ENCODE data around the gene PARD3.

DNA sequence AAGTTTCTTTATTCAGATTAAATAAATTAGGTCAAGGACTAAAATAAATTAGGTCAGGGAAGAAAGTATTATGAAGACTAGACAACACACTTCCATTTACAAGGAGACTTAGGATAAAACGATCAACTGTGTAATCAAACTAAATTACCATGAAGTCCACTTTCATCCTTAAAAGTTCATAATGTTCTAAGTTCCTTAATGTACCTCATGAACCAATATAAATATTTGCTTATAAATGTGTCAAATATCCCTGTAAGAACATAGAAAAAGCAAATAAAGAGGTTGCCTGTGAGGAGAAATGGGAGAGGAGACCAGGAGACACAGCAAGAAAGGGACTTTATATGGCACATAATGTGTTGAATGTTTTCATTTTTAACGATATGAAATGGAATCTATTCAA, 345.6 kb downstream of the PARD3 start:
- TF ChIP-seq, protein P1, sequence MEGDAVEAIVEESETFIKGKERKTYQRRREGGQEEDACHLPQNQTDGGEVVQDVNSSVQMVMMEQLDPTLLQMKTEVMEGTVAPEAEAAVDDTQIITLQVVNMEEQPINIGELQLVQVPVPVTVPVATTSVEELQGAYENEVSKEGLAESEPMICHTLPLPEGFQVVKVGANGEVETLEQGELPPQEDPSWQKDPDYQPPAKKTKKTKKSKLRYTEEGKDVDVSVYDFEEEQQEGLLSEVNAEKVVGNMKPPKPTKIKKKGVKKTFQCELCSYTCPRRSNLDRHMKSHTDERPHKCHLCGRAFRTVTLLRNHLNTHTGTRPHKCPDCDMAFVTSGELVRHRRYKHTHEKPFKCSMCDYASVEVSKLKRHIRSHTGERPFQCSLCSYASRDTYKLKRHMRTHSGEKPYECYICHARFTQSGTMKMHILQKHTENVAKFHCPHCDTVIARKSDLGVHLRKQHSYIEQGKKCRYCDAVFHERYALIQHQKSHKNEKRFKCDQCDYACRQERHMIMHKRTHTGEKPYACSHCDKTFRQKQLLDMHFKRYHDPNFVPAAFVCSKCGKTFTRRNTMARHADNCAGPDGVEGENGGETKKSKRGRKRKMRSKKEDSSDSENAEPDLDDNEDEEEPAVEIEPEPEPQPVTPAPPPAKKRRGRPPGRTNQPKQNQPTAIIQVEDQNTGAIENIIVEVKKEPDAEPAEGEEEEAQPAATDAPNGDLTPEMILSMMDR (IDR thresholded peaks at IDR 0.05): no peak
- TF ChIP-seq POLR2A (IDR thresholded peaks at IDR 0.05) (no peak), POLR2AphosphoS5 (IDR thresholded peaks at IDR 0.05) (no peak)
